T-helper 22 cell (primary cell): ENCODE results near the gene PHETA2.
"Not testable (repeated sequence)": the region's sequence is repeated elsewhere in the genome, so short reads cannot be mapped to it uniquely, and the experiment has no call there.

Experiments used
- DNase-seq: peaks from one replicate; pipeline ENCODE4 v3.0.0-alpha.2; 2020; ENCODE audit warnings: low read depth

Gene PHETA2

DNA sequence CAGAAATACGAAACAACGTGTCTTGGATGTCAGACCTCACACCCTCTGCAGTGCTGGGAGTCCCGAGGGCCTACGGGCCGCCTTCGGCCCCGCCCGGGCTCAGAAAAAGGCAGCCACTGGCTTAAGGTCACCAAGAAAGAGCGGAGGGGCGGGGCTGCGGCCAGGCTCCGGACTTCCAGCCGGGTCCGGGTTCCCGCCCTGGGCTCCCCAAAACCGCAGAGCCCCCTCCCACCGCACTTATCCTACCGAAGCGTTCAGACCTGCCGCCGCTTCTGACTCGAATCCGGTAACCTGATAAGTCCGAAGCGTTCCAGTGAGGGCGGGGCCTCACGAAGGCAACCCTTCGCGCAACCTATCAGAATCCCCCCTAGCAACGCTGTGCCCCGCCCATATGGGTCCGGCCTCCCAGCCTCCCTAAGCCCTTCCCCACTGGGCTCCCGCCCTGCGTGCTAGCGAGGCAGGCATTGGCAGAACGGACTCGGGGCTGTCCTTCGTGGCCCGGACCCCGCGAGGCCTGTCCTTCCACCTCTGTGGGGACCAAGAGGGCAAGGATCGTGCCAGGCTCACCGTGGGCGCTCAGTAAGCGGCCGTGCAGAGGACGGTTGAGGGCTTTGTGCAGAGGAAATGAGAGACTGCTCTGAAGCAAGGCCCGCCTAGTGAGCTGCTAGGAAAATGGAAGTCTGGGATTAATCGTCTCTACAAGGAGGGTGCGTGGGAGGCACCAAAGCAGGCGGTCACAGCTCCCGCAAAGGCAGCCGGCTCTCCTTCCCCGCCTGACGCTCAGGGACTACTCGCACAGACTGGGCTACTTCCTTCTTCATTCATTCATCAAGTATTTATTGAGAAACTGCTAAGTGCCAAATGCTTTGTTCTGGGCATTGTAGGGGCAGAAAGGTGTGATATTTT, 3.3 kb upstream of the PHETA2 start, which contains the start of gene NAGA:
TSS of gene NAGA (minus strand) at position 296 of the 906 bp plus-strand sequence. CDS start 515 bp downstream, outside the sequence.
- peak; percentile 92 for DNase-seq

DNA sequence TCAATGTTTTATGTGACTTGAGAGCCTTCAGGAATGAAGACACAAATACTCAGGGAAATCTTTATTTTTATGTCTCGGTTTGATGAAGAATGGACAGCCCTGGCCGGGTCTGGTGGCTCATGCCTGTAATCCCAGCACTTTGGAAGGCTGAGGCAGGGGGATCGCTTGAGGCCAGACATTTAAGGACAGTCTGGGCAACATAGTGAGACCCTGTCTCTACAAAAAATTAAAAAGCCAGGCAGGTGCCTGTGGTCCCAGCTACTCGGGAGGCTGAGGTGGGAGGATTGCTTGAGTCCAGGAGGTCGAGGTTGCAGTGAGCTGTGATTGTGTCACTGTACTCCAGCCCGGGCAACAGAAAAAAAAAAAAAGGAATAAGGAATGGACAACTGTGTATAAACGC, 2.5 kb upstream of the PHETA2 start:
- DNase-seq = not testable (repeated sequence)

DNA sequence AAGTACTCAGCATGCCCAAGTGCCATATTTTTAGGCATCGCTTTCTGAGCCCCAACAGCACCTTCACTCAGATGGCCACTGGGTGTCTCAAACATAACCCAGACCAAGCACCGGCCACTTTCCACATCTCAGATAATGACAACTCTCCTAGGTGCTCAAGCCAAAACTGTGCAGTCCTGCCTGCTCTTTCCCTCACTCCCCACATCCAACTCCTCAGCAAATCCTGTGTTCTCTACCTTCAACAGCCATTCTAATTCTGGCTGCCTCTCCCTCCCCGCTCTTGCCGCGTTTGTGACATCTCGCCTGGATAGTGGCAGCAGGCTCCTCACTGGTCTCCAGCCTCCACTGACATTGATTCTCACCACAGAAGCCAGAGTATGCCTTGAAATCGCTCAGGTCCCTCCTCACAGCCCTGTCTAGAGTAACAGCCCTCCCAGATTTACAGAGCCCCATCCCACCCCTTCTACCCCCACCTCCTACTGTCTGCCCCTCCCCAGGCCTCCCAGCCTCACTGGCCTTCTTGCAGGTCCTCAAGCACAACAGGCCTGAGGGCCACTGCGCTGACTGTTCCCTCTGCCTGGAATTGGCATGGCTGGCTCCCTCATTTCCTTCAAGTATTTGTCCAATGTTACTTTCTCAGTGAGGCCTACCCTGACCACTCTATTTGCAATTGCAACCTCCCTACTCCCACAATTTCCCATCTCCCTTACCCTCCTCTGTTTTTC, 1.3 kb upstream of the PHETA2 start:
- DNase-seq = no peak

DNA sequence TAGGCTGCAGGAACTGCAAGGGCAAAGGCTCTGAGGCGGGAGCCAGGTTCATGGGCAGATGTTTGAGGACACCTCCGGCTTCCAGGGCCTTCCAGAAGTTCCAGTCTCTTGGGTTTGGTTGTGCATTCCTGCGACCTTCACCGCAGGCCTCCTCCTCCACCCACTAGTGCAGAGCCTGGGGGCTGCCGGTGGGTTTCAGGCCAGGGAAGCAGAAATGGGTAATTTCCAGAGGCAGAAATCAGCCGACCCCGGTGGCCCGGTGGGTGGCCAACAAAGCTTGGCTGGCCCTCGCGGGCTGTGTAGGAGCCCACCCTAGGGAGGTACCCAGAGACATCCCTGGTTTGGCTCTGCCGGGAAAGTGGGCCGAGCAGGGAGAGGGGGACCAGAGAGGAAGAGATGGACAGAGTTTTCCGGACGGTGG, 417 bp upstream of the PHETA2 start:
- no peak for DNase-seq

DNA sequence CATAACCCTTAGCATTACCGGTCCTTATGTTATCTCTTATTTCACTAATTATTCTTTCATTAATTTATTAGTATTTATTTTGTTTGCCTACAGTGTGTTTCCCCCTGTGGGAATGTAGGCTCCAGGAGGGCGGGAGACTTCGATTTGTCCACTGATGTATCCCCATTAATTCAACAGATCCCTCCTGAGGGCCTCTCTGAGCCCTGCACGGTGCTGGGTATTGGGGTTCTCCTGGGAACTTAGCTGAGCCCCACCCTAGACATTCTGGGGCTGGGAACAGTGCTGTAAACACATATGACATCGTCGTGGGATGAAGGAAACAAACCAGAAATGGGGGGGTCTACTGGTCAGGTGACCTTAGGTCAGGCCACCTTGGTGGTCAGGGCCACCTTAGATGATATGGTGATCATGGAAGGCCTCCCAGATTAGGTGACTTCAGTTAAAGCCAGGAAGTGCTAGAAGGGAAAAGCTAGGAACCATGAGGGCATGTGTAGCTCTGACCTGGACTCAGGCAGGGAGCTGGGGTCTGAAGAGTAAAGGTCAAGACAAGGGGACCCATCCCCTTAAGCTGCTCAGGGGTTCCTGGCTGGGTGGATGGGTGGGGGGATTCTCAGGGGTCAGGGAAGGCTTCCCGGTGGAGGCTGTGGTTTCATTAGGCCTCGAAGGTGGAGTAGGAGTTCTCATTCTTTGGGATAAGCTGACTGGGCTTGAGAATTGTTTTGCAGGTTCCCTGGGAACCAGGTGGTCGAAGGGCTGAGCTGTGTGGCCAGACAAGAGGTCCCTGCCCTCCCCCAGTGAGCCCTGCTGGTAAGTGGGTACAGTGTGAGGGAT, 1.0 kb downstream of the PHETA2 start:
- no peak for DNase-seq

DNA sequence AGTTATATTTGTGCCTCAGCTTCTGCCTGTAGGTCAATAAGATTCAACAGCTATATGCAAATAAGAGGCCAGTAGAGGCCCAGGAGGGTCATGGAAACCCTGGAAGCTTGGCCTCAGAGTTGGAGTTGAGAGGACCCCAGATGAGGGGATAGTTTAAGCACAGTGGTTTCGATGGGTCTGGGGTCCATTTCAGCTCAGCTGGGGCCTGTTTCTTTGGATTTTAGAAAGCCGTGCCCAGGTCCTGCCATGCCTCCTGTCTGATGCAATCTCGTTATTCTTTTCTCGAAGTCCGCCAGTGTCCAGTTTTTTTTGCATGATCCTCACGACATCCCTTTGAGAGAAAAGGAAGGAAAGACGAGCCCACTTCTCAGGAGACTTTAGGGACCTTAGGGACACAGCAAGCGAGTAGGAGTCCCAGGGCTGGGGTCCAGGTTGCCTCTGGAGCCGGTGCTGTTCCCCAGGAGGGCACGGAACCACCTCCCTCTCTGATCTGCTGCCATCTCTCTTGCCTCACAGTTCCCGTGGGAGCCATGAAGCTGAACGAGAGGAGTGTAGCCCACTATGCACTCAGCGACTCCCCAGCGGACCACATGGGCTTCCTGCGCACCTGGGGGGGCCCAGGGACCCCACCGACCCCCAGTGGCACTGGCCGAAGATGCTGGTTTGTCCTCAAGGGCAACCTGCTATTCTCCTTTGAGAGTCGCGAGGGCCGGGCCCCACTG, 2.9 kb downstream of the PHETA2 start:
- DNase-seq = no peak

DNA sequence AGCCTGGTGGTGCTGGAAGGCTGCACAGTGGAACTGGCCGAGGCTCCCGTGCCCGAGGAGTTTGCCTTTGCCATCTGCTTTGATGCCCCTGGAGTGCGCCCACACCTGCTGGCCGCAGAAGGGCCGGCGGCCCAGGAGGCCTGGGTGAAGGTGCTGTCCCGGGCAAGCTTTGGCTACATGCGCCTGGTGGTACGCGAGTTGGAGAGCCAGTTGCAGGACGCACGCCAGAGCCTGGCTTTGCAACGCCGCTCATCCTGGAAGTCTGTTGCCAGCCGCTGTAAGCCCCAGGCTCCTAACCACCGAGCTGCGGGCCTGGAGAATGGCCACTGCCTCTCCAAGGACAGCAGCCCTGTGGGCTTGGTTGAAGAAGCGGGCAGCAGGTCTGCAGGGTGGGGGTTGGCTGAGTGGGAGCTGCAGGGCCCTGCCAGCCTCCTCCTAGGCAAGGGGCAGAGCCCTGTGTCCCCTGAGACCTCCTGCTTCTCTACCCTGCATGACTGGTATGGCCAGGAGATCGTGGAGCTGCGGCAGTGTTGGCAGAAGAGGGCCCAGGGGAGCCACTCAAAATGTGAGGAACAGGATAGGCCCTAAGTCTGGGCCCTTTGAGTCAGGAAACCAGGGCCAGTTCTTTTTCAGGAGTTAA, 3.6 kb downstream of the PHETA2 start:
- DNase-seq = no peak

DNA sequence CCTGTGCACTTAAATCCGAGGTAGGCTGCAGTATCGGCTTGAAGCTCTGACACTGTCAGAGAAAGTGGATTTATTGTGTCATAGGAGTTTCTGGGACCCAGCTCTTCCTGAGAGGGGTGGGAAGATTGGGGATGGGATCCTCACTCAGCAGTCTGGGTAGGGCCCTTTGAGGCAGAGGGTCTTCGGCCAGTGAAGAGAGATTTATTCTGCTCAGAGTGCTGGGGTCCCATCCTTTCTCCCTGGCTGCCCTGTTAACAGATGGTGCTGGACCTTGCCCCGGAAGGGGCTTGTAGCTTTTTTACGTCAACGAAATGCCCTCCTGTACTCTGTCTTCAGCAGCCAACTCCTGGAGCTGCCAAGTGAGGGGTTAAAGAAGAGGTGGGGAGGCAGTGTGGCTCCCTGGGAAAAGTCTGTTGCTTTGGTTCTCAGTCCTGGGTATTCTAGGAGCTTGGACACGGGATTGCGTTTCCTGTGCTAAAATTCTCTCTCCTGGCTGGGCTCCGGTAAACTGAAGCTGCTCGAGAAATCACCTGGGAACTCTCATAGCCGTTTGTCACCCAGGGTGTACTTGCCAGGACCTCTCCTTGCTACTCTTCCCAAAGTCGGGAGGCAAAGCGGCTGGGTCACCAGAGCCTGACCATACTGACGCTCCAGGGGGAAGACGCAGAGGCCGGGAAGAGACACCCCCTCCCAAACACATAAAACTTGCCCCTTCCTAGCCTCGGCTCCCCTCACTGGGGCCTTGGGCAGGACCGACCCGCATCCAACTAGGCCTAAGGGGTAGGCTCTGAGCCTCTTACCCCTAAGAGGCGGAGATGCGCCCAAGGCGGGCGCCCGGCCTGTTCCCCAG, 4.6 kb downstream of the PHETA2 start:
- no peak for DNase-seq

DNA sequence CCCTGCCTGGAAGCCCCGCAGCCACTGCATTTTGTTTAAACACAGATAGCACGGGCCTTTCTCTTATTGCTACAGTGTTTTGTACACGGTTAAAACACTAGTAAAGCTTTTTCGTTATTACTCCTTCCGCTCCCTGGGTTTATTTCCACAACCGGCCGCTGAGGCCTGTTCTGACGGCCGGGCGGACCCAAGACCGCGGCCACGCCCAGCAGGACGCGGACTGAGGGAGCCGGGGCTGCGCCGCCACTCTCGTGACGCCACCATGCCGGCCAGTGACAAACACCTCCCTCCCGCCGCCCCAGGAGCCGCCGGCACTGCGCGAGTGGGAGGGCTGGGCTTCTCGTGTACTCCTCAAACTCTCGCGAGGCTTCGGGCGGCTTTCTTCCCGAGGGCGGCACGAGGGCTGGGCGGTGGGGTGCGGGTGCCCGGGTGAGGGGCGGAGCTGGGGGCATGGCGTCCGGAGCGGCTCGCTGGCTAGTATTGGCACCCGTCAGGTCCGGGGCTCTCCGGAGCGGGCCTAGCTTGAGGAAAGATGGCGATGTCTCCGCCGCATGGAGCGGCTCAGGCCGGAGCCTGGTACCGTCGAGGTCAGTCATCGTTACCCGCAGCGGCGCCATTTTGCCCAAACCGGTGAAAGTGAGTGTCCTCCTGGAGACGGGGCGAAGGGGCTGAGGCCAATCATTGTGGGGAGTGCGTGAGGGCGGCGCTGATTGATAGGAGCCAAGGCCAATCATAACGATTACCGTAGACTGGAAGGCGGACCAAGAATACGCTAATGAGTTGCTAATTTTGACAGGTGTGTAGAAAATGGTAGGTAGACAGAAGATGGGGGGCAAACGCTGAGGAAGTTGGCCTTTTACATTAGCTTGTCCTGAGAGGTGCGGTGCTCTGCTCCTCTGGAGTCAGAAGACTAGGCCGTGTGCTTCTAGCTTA, 5.5 kb downstream of the PHETA2 start, which contains the start of gene SMDT1:
TSS of gene SMDT1 (plus strand) at position 382 of the 933 bp plus-strand sequence. CDS start at position 451, 69 bp downstream.
- DNase-seq = peak; percentile 98

DNA sequence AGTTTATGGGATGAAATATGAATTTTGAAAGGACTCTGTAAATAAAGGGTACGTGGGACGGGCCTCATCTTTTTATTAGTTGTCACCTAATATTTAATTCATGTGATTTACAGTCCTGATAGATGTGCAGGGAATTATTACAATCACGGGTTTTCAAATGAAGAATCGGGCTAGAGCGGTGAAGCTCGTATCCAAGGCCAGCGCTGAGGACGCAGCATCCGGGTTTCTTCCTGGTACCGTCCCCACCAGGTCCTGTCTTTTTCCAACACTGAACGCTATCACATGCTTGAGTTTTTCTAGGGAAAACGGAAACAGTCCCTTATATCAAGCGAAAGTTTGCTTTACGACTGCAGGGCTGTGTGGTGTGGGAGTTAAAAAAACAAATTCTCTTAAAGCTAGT, 6.2 kb downstream of the PHETA2 start:
- DNase-seq = no peak

DNA sequence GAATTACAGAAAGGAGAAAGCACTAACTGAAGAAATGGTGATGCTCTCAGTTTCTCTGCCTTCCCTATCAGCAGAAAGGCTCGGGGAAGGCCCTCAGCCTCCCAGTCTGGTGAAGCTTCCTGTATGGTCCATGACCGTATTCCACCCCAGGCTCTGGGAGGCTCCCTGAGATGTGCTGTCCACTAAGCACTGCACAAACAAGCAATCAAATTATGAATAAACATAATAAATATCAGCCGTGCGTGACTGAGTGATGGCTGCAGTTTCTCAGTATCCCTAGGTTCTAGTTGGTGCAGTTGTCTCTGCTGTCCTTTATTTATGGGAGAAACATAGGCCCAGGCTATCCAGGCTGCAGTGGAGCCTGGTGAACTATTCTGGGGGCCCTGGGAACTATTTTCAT, 9.1 kb downstream of the PHETA2 start:
- no peak for DNase-seq

DNA sequence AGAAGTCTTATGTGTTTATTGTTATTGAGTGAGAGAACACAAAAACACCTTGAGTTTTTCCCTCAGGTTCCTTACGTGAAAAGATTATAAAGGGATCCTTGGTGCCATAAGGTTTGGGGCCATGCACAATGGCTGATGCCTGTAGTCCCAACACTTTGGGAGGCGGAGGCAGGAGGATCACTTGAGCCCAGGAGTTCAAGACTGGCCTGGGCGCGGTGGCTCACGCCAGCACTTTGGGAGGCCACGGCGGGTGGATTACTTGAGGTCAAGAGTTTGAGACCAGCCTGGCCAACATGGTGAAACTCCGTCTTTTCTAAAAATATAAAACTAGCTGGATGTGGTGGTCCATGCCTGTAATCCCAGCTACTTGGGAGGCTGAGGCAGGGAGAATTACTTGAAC, 10.8 kb downstream of the PHETA2 start:
- DNase-seq = no peak

DNA sequence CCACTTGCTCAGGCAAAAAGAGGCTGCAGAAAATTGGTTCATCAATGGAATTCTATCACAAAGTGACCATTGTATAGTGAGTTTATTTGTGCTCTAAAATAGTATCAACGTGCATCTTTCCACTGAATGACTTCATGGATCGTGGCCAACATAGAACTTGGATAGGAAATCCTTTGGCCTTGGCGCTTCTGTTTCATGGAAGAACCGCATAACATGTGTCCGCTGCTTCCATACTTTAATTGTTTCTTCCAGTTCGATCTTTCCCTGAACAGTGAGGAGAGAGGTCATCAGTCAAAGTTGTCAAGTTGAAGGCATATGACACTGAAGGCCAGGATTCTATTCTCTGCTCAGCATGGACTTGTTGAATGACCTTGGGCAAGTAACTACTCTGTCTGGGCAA, 12.0 kb downstream of the PHETA2 start:
- no peak for DNase-seq

DNA sequence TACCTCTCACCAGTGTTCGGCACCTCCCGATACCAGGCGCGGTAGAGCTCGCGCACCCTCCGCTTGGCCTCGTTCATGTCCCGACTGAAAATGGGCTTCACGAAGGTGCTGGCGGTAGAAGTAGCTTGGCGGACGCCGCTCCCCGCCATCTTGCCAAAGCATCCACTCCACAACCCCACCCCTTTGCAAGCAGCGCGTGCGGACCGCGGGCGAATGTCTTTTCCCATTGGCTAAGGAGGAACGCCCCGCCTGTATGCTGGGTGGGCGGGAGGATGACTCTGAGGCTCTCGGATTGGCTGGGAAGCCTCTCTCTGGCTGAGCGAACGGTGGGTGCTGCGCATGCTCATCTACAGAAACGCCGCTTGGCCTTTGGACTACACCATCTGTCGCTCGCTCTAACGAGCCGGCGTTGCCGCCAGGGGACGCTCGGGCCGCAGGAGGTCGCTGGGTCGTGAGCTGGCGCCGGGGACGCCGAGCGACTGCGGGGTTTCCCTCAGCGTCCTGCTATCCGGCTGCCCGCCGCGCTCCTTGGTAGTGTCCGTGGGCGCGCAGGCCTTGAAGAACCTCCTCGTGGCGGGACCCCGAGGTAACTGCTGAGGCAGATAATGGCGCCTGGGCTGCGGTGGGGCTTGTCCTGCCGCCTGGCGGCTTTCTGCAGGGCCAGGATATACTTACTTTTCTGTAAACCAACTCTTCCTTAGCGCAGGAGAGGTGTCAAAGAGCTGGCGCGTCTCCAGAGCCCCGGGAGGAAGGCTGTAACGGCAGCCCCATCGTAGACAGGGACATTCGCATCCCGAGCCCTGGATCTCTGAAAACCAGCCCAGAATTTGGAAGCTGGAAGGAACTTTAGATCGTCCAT, 16.8 kb downstream of the PHETA2 start, which contains the start of gene NDUFA6:
TSS of gene NDUFA6 (minus strand) at position 177 of the 859 bp plus-strand sequence. CDS start at position 149, 28 bp downstream.
- DNase-seq = peak; percentile 98

DNA sequence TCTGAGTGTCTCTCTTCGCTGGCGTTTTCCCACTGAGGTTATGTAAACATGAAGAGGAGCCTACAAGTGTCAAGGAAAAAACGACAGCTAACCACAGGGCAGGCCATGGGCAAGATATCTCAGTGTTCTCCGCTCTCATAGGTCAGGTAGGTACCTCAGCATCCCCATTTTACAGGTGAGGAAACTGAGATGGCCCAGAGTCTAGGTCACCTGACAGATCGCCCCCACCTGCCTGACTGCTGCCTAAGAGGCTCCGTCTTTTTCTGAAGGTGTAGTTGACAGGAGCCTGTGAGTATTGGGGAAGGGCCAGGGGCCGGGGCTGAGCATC, 17.4 kb downstream of the PHETA2 start:
- no peak for DNase-seq

DNA sequence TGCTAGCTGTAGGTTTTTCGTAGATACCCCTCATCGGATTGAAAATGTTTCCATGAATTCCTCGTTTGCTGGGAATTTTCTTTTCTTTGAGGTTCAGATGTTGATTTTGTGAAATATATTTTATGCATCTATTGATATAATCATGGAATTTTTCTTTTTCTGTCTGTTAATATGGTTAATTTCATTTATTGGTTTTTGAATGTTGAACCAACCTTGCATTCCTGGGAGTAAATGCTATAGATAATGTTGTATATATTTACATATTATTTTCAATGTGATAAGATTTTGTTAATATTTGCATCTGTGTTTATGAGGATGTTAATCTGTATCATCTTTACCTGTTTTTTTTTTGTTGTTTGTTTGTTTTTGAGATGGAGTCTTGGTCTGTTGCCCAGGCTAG, 27.2 kb downstream of the PHETA2 start:
- DNase-seq = no peak

DNA sequence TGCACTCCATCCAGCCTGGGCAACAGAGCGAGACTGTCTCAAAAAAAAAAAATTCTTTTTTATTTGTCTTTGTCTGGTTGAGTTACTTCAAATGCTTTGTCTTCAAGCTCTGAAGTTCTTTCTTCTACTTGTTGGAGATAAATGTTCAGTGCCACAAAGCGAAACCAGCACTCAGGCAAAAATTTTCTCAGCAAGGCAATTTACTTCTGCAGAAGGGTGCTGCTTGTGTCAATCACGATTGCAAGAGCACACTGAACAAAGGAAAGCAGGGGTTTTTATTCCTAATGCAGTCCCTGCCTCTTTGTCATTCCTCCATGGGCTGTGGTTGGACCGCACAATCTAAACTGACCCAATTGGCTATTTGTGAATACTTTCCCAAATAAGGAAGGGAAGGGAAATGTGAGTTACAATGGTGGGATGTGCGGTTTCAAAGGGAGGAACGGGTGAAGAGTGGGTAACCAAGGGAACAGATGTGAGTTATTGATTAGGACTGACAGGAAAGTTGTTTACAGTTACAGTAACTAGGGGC, 30.3 kb downstream of the PHETA2 start:
- DNase-seq = not testable (repeated sequence)

DNA sequence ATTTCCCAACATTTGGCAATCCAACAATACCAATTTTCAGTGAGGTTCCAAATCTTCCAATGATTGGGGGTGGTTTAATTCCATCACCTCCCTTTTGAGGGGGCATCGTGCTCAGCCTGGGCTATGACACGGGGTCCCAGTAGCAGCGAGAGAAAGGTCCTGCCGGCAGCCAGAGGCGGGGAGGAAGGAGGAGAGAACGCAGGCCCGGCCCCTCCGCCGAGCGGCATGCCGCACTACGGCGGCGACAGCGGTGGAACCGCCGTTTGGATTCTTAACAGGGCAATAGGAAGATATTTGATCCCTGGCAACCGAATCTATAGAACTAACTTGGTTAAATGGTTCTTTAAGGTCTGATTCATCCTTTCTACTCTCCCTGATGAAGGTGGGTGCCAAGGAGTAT, 34.8 kb downstream of the PHETA2 start:
- no peak for DNase-seq
